Bronchial epithelial cell (primary cell): ENCODE measurements around the gene USH1G. TPM values are rescaled to one million over a fixed set of nuclear protein-coding genes. Genes with fewer than 3 reads are reported as not detected.

Experiments used
- DNase-seq: peaks from one replicate; pipeline ENCODE4 v3.0.0-alpha.2; 2010; ENCODE audit warnings: low read depth
- FAIRE-seq: peaks from 2 replicates; lab custom pipeline; 2011; peaks lifted over from hg19 to GRCh38; lab: Jason Lieb, UNC
- H3K27me3 ChIP-seq: 2 replicates; pipeline ENCODE4 v1.5.1; 2011; ENCODE audit warnings: low read length; ENCODE audit not compliant: control insufficient read depth, insufficient read depth
- H3K36me3 ChIP-seq: 2 replicates; pipeline ENCODE4 v1.5.1; 2011; ENCODE audit warnings: low read length; ENCODE audit not compliant: control insufficient read depth, insufficient read depth
- H3K4me3 ChIP-seq: 2 replicates; pipeline ENCODE4 v1.5.1; 2011; ENCODE audit warnings: mild to moderate bottlenecking, low read depth, low read length, control low read depth
- CTCF ChIP-seq: IDR thresholded peaks from 2 replicates; pipeline ENCODE4 v1.5.1; 2011; ENCODE audit warnings: mild to moderate bottlenecking, moderate library complexity, low read length, control low read depth, inconsistent platforms; ENCODE audit not compliant: insufficient read depth, severe bottlenecking
- total RNA-seq: library from RNA; depleted of rRNA; stranded (reverse); fragments of >200 nt; gene quantifications from 2 replicates; pipeline ENCODE4 v1.2.1, GENCODE V29; 2014

The USH1G gene
- total RNA-seq, 1 donor from 2014 or later, result 1.1 TPM

- Histone ChIP-seq H3K4me3 (no peak overlapping the region), H3K27me3 (peaks cover 15% of the 10 kb centered on the region), H3K36me3 (no peaks in the 10 kb centered on the region)
- peak; percentile 46 for DNase-seq
- FAIRE-seq, result no peak
- no peak for TF ChIP-seq CTCF
These were observed 1.9 kb downstream of the USH1G start for GRCh38 chr17:74921026-74921681.

GRCh38 chr17:74920642-74921025 is 2.4 kb downstream of the USH1G start:
- Histone ChIP-seq H3K36me3 (no peaks in the 10 kb centered on the region), H3K4me3 (no peak overlapping the region), H3K27me3 (peaks cover 14% of the 10 kb centered on the region)
- DNase-seq, result no peak
- TF ChIP-seq CTCF, result no peak
- FAIRE-seq, result no peak

DNA sequence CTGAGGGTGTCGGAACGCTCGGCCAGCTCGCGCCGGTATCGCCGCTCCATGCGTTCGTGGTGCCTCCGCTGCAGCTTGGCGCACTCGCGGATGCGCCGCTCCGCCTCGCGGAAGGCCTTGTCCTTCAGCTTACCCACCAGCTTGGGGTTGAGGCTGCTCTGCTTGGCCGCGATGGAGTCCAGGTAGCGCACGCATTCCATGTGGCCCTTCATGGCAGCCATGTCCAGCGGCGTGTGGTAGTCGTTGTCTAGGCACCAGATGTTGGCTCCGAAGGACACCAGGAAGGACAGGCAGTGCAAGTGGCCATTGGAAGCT is 2.8 kb downstream of the USH1G start:
- TF ChIP-seq CTCF, result no peak
- no peak for FAIRE-seq

GRCh38 chr17:74919440-74920305 is 3.4 kb downstream of the USH1G start:
- TF ChIP-seq CTCF, result no peak
- H3K4me3 ChIP-seq, result no peak overlapping the region
- FAIRE-seq (no peak), DNase-seq (no peak)
- H3K27me3 ChIP-seq, result peaks cover 9% of the 10 kb centered on the region
- H3K36me3 ChIP-seq, result no peaks in the 10 kb centered on the region

More for the DNA sequence above, 2.8 kb downstream of the USH1G start:
- no peak for DNase-seq
- peaks cover 14% of the 10 kb centered on the region for H3K27me3 ChIP-seq
- H3K36me3 ChIP-seq, result no peaks in the 10 kb centered on the region
- no peak overlapping the region for H3K4me3 ChIP-seq

DNA sequence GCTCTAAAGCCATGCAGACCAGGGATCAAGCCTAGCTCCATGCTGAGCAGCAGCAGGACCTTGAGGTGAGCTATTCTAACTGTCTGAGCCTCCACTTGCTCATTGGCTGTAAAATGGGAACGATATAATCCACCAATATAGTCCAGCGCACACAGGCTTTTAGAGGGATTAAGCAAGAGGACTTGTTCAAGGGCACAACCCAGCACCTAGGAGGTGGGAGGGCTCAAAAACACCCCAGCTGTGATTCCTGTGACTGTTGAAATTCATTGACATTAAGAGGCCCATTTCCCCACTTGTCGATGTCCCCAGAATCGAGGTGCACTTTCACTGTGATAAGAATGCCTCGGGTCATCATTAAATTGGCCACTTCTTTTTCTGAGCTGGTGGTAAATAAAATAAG is 4.1 kb downstream of the USH1G start:
- Histone ChIP-seq H3K27me3 (peaks cover 2% of the 10 kb centered on the region), H3K36me3 (no peaks in the 10 kb centered on the region), H3K4me3 (no peak overlapping the region)
- FAIRE-seq (no peak), DNase-seq (no peak)
- no peak for TF ChIP-seq CTCF
